Measurements from ENCODE around the gene UTP4.
"Not testable (repeated sequence)": the region's sequence is repeated elsewhere in the genome, so short reads cannot be mapped to it uniquely, and the experiment has no call there.

The UTP4 gene

DNA sequence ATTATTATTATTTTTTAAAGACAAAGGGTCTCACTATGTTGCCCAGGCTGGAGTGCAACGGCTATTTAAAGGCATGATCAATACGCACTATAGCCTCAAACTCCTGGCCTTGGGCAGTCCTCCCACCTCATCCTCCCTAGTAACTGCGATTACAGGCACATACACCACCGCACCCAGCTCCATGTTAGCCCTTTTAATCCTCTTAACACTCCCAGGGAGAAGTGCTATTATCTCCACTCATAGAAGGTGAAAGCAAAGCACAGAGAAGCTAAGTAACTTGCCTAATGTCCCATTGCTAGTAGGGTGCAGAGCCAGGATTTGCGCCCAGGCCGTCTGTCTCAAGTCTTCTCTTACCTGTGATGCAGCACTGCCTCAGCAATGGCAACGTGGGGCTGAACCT, 22.0 kb upstream of the UTP4 start:
- DNase-seq (ENCODE audit: low read depth in 2 of 2) = no peak

DNA sequence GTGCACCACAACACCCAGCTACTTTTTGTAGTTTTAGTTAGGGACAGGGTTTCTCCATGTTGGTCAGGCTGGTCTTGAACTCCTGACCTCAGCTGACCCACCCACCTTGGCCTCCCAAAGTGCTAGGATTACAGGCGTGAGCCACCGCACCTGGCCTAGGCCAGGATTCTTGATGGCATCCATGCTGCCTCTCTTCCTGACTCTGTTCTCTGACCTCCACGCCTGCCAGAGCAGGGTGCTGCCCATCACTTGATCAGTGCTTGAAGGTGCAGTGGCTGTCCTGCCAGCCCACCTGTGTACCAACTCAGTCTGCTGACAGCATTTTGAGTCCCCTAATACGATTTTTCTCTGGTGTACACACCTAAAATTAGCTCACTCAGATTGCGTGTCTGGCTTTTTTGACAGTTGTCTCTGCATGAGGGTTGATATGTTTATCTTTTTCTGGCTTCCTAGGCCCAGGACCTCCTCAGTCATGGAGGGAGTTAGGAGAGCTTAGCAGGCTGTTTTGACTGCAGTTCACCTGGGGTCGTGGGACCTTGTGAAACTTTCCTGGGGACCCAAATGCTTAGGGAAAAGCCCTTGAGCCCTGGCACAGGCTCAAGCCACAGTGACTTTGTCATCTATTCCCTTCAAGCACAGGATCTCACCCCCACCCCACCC, 21.1 kb upstream of the UTP4 start:
- DNase-seq (ENCODE audit: low read depth in 2 of 2) = no peak

DNA sequence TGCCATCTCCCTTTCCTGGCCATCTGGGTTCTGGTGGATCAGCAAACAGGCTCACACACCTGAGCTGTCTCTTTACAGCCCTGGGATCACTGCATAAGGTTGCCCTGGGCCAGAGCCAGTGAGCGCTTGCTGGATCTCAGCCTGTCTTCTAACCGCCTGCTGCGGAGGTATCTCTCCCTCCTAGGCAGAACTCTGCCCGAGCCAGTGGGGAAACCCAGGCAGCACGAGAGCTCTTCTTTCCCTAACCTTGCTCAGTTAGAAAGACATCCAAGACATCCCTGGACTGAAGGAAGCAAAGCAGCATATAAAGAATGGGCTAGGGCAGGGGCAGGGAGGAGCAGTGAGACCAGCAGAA, 20.6 kb upstream of the UTP4 start:
- DNase-seq (ENCODE audit: low read depth in 2 of 2) = no peak

DNA sequence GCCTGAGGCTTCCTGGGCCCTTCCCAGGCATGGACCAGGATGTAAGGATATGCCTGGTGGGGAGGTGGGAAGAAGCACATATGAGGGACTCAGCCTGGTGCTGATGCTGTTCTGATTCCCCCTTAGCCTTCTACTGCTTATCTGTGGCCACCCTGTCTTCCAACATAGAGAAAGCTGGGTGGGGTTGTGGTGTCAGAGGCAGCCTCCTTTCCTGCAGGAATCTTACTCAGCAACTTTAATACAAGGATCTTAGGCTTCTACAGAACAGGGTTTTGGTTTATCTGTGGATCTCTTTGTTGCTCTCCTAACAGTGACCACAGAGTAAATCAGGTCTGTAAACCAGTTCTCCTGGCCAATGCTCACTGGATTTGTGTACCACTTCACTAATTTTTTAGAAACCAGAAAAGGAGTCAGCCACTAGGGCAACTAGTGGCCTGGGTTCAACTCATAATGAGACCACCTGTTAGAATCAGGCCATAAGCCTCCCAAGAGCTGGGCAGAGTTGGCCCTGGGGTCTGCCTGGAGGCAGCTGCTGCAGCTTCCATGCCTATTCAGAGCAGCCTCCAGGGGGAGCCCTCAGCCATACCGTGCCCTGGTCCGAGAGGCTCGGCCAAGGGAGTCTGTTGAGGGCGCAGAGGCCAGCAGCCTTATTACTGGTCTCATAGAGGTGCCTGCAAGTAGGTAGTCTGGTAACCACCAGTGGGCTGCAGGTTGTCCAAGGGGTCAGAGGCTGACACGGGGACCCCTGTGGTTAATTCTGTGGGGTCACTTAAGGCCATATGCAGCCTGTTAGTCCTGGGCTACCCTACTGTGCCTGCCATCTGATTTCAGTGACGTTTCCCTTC, 19.9 kb upstream of the UTP4 start:
- peak in 1 of 2 donors; percentile 24 for DNase-seq (ENCODE audit: low read depth in 2 of 2)

DNA sequence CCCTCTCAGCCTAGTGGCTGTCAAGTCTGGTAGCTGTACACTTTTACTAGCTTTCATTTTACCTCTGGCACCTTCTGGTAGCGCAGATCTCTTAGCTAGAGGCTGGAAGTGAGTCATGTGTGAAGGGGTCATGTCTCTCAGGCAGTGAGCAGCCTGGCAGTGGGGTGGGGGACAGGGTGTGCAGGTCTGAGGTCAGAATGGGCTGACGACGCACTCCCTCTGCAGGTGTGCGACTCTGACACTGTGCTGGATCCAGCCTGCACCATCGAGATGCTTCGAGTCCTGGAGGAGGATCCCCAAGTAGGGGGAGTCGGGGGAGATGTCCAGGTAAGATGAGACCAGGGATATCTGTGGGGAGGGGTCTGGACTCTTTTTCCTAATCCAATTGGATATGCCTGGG, 19.2 kb upstream of the UTP4 start:
- no peak for DNase-seq (ENCODE audit: low read depth in 2 of 2)

DNA sequence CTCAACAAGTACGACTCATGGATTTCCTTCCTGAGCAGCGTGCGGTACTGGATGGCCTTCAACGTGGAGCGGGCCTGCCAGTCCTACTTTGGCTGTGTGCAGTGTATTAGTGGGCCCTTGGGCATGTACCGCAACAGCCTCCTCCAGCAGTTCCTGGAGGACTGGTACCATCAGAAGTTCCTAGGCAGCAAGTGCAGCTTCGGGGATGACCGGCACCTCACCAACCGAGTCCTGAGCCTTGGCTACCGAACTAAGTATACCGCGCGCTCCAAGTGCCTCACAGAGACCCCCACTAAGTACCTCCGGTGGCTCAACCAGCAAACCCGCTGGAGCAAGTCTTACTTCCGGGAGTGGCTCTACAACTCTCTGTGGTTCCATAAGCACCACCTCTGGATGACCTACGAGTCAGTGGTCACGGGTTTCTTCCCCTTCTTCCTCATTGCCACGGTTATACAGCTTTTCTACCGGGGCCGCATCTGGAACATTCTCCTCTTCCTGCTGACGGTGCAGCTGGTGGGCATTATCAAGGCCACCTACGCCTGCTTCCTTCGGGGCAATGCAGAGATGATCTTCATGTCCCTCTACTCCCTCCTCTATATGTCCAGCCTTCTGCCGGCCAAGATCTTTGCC, 18.0 kb upstream of the UTP4 start:
- no peak for DNase-seq (ENCODE audit: low read depth in 2 of 2)

DNA sequence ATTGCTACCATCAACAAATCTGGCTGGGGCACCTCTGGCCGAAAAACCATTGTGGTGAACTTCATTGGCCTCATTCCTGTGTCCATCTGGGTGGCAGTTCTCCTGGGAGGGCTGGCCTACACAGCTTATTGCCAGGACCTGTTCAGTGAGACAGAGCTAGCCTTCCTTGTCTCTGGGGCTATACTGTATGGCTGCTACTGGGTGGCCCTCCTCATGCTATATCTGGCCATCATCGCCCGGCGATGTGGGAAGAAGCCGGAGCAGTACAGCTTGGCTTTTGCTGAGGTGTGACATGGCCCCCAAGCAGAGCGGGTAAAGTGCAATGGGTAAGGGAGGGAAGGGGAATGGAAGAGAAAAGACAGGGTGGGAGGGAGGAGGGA, 17.5 kb upstream of the UTP4 start:
- no peak for DNase-seq (ENCODE audit: low read depth in 2 of 2)

DNA sequence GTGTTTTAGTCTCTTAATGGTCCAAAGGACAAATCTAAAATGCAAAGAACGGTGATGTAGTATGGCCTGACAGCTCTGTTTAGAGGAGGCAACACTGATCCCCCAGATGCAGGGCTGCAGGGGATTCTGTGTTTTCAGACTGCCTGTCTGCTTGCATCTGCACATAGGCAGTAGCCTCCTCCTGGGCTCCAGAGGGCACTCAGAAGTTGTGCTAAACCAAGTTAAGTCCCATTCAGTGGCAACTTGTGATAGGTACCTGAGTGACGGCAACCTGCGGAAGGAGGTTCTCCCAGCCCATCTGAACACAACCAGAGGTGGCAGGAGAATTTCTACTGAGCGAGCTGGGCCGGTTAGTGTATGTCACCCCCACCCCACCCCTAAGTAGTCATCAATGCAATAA, 17.1 kb upstream of the UTP4 start:
- DNase-seq (ENCODE audit: low read depth in 2 of 2) = no peak

DNA sequence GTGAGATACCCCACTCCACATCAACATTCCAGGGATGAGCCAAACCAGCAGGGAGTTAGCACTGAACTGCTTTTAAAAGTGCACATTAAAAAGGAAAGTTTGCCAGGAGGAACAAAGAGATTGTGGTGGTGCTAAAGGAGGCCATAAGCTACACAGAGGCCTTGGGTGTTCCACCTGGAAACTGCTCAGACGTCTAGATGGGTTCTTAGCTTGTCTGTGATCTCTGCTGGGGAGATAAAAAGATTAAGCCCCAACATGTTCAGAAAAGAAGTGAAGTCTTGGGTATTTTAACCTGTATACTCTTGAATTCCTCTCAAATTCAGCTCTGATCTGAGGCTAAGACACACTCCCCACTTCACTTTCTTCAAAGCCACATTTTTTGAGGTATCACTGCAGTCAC, 16.6 kb upstream of the UTP4 start:
- DNase-seq (ENCODE audit: low read depth in 2 of 2) = no peak

DNA sequence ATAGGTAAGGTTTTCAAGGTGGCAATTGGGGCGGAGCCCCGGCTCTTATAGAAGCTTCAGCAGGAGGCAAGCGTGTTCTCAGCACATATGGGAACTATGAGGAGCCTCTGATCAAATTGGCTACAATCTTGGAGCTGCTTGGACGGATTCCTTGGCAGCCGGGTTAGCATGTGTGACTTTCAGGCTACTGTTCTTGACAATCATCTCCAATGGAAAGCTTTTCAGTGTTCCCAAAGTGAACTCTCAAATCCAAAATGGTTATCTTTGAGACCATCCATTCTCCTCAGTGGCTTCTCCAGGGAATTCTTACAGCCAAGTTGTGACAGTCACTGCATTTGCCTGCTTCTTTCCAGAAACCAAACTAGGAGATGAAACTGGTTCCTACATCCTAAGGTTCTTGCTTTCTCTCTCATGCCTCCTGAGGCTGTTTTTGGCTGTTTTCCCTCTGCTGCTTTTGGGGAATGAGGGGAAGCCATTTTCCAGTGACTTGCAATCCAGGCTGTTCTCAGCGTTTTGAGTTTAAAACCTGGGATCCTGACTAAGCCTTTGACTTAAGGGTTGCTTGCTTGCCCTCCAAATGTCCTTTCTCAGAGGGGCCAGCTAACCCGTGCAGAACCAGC, 16.1 kb upstream of the UTP4 start:
- DNase-seq (ENCODE audit: low read depth in 2 of 2) = no peak

DNA sequence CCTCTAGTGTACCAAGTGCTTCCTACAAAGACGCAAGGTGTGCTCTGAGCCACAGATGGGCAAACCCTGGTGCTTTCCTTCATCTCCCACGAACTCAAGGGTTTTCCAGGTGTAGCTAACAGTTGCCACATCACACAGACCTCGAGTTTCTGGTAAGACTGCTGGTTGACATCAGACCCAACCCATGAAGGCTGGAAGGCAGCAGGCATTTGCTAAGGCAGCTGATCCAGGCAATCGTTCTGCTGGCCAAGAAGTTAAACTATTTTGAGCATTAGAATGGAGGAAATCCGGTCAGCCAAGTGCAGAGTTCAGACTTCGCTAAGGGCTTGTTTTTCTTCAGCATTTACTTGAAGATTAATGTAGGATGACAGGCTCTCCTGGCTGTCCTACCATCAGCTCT, 15.5 kb upstream of the UTP4 start:
- no peak for DNase-seq (ENCODE audit: low read depth in 2 of 2)

DNA sequence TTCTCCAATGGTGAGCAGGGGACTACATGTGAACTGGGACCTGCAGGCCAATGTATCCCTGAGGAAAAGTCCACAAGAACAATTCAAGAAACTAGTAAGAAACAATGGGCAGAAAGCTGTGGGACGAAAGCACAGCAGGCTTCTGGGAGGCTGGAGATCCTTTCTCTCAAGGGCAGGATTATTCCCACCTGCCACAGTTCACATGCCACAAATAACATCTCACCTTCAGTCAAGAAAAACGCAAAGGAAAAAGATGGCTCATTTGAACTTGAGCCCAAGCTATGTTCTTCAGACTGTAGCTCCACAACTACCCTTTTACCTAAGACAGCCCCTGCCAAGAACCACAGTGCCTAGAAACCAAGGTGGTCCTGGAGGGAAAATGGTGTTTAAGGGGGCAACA, 14.0 kb upstream of the UTP4 start:
- DNase-seq (ENCODE audit: low read depth in 2 of 2) = no peak

DNA sequence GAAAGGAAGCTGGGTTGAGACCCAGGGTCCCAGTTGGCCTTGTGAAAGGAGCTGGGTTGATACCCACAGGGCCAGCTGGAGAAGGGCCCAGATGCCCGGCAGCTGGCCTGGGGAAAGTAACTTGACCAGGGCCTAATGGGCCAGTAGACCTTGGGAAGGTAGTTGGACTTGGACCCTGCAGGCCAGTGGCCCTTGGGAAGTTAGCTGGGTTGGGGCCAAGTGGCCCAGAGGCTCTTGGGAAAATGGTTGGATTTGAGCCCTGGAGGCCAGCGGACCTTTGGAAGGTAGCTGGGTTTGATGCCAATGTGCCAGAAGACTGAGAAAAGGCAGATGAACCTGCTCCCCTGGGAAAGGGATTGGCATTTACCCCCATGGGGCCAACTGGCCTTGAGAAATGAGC, 13.5 kb upstream of the UTP4 start:
- DNase-seq (ENCODE audit: low read depth in 2 of 2) = no peak

DNA sequence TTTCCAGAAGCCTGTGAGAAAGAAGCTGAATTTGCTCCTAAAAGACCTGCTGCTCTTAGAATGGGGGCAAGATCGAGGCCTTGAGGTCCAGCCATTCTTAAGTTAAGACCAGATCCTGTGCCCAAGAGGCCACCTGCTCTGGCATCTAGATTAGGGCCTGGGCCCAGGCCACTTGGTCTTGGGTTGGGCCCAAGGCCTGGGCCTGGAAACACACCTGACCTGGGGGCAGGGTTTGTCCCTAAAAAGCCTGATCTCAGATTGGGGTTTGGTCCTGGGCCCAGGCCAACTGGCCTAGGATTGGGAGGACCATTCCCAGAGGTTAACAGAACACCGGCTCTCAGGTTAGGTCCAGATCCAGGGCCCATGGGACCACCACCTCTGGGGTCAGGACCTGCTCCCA, 12.9 kb upstream of the UTP4 start:
- DNase-seq (ENCODE audit: low read depth in 2 of 2) = no peak

DNA sequence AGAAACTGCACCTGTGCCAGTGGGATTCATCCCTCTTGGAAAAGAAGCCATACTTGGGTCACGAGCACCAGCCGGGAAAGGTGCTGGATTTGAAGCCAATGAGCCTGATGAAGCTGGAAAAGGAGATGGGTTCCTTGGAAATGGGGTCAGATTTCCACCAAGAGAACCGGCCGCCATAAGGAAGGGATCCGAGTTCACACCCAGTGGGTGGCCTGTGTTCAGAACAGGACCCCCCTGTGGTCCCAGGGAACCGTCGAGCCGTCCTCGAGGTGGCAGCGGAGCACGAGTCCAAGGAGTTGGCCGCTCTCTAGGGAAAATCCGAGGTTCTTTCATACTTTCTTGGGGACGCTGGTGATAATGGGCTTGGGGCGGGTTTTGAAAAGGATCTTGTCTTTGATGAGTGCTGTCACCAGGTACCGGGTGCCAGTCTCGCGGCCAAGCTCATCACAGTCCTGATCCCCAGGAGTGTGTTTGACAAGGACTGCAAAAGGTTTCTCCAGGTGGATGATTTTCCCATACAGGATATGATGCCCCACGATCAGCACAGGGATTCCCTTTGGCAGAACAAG, 12.3 kb upstream of the UTP4 start:
- DNase-seq (ENCODE audit: low read depth in 2 of 2) = no peak

DNA sequence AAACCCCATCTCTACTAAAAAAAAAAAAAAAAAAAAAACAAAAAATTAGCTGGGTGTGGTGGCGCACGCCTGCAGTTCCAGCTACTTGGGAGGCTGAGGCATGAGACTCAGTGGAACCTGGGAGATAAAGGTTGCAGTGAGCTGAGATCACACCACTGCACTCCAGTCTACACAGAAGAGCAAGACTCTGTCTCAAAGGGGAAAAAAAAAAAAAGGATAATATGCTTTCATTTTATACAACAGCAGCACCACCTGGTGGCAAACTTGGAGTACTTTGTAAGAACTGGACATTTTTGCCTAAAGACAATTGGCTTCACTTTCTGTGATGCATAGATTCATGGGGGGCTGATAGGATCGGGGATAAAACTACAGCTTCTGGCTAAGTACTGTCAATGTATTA, 8.5 kb upstream of the UTP4 start:
- DNase-seq (ENCODE audit: low read depth in 2 of 2) = peak; percentile 21 to 41

DNA sequence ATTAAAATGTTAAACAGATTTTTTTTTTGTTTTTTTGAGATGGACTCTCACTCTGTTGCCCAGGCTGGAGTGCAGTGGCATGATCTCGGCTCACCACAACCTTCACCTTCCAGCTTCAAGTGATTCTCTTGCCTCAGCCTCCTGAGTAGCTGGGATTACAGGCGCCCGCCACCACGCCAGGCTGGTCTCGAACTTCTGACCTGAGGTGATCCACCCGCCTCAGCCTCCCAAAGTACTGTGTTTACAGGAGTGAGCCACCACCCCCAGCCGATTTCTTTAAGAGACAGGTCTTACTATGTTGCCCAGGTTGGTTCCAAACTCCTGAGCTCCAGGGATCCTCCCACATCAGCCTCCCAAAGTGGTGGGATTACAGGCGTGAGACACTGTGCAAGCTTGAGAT, 8.0 kb upstream of the UTP4 start:
- not testable (repeated sequence) for DNase-seq (ENCODE audit: low read depth in 2 of 2)

DNA sequence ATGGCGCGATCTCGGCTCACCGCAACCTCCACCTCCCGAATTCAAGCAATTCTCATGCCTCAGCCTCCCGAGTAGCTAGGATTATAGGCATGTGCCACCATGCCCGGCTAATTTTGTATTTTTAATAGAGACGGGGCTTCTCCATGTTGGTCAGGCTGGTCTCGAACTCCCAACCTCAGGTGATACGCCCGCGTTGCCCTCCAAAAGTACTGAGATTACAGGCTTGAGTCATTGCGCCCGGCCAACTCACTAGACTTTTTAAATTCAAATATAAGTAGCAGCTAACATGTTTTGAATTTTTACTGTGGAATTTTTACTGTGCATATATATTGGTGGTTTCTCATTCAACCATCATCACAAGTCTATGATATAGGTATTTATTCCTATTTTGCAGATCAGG, 7.5 kb upstream of the UTP4 start:
- not testable (repeated sequence) for DNase-seq (ENCODE audit: low read depth in 2 of 2)

DNA sequence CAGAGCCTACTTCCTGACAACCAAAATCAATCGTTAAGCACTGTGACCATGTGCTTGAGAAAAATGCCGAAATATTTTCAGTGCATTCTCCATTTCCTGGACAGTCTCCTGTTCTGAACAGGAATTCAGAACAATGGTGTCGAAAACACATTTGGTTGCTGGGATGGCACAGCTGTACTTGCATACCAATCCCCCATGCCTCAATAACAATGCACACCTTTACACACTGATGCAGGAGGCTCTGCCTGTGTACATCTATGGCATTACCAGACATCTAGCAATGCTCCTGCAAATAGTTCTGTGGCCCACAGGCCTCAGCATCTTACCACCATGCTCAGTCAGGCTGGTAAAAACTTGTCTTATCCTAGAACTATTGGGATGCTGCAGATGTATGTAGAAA, 6.2 kb upstream of the UTP4 start:
- DNase-seq (ENCODE audit: low read depth in 2 of 2) = no peak

DNA sequence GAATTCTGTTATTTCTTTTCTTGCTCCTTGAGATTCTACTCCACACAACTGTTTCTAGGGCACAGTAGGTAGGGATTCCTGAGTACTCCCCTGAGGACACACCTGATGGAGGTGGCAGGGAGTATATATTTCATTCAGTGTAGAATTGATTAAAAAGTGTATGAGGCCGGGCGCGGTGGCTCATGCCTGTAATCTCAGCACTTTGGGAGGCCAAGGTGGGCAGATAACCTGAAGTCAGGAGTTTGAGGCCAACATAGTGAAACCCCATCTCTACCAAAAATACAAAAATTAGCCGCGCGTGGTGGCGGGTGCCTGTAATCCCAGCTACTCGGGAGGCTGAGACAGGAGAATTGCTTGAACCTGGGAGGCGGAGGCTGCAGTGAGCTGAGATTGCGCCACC, 5.6 kb upstream of the UTP4 start:
- DNase-seq (ENCODE audit: low read depth in 2 of 2) = not testable (repeated sequence)

DNA sequence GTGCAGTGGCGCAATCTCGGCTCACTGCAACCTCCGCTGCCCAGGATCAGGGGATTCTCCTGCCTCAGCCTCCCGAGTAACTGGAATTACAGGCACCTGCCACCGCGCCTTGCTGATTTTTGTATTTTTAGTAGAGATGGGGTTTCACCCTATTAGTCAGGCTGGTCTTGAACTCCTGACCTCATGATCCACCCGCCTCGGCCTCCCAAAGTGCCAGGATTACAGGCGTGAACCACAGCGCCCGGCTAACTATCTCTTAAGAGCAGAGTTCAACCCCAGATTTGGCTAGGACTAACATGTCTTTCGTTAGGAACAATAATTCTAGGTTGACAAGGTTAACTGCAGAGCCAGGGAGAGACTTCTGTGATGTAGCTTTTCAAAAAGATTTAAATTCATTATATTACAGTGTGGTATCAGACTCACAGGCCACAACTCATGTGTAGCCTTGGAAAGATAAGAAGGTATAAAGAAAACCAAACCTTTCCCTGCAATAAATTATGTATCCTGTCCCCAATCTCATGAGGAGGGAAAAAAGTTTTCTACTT, 4.4 kb upstream of the UTP4 start:
- DNase-seq (ENCODE audit: low read depth in 2 of 2) = no peak

DNA sequence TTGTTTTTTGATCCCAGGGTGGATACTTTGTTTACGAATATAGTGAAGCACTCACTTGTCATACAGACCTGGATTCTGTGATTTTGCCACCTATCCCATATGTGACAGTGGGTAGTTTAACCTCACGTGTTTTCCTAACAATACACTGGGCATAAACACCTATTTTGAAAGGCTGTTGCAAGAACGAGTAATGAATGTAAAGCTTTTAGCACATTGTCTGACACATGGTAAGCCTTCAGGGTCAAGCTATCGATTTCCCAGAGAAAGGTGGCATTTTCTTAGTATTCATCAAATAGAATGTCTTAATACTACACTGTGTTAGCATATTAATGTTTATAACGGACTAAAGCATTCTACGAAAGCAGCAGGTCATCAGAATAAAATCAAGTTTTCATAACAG, 2.0 kb upstream of the UTP4 start:
- no peak for DNase-seq (ENCODE audit: low read depth in 2 of 2)
